Measurements from ENCODE around the gene CLEC16A. TPM values are rescaled to one million over a fixed set of nuclear protein-coding genes. Genes with fewer than 3 reads are reported as not detected.

The CLEC16A gene
- total RNA-seq, 1 donor from 2014 or later, result 34.6 TPM

DNA sequence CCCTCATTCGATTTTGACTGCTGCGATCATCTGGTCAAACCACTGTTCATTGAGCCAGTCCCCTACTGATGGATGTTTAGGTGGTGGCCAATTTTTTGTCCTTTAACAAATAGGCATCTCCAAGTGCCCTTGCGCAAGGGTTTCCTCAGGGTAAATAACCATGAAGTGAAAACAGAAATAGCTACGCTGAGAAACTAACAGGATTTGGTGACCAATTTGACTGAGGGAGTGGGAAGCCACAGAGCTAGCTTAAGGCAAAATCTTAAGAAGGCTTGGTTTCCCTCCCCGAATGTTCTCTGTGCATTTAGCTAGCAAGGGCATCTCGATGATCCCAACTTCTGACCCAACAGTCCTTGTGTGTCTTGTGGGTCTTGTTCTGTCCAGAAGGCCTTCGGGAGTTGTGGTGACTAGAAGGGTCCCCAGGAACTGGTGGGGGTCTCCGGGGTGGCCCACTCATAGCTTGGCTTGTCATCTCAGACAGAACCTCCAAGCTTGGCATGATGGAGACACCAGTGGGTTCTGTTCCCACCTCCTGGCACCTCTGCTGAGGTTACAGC, 194.5 kb downstream of the CLEC16A start:
- DNase-seq, result no peak
- intact Hi-C loops (cut with DNase I), result no loop called here
- Histone ChIP-seq H3K36me3 (no peaks in the 10 kb centered on the region), H3K27ac (no peak overlapping the region), H3K27me3 (ENCODE audit: low read depth) (no peaks in the 10 kb centered on the region), H3K4me1 (peaks cover 52% of the 10 kb centered on the region), H3K4me3 (no peak overlapping the region), H3K9me3 (no peaks in the 10 kb centered on the region)
- TF ChIP-seq, protein P1, sequence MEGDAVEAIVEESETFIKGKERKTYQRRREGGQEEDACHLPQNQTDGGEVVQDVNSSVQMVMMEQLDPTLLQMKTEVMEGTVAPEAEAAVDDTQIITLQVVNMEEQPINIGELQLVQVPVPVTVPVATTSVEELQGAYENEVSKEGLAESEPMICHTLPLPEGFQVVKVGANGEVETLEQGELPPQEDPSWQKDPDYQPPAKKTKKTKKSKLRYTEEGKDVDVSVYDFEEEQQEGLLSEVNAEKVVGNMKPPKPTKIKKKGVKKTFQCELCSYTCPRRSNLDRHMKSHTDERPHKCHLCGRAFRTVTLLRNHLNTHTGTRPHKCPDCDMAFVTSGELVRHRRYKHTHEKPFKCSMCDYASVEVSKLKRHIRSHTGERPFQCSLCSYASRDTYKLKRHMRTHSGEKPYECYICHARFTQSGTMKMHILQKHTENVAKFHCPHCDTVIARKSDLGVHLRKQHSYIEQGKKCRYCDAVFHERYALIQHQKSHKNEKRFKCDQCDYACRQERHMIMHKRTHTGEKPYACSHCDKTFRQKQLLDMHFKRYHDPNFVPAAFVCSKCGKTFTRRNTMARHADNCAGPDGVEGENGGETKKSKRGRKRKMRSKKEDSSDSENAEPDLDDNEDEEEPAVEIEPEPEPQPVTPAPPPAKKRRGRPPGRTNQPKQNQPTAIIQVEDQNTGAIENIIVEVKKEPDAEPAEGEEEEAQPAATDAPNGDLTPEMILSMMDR (IDR thresholded peaks at IDR 0.05), result no peak
- no peak for ATAC-seq

DNA sequence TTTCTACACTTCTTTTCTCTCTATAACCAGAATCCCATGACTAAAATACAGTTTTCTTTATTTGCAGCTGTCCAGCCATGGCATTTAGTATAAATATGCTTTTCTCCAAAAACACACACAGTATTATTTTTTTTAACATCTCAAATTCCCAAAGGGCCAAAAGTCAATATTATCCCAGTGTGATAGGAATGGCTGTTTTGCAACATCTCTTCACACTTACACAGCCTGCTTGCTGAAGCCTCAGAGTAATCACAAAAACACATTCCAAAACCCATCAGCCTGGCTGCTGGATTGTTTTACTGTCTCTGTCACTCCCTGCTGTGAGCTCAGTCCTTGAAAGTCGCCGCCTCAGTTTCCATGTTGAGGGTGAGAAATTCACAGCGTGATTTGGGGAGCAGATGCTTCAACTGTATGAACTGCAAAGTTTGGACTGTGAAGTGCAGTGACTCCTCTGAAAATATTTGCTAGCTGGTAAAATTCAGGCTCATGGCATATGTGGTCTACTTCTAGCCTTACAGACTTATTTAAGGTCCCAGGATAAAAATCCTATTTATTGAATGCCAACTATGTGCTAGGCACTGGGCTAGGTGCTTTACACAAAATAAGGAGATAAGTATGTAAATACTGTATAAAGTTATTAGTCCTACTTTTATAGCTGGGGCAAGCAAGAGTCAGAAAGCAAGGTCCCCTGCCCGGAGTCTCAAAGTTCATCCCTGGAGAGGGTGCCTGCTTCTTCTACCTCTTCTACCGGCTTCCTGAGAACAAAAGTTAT, 195.1 kb downstream of the CLEC16A start:
- H3K27me3 ChIP-seq (ENCODE audit: low read depth), result no peaks in the 10 kb centered on the region
- peaks cover 46% of the 10 kb centered on the region for H3K4me1 ChIP-seq
- DNase-seq, result no peak
- H3K27ac ChIP-seq, result no peak overlapping the region
- intact Hi-C loops (cut with DNase I), result no loop called here
- TF ChIP-seq, protein P1 (IDR thresholded peaks at IDR 0.05), result no peak
- H3K9me3 ChIP-seq, result no peaks in the 10 kb centered on the region
- no peaks in the 10 kb centered on the region for H3K36me3 ChIP-seq
- H3K4me3 ChIP-seq, result no peak overlapping the region
- no peak for ATAC-seq

DNA sequence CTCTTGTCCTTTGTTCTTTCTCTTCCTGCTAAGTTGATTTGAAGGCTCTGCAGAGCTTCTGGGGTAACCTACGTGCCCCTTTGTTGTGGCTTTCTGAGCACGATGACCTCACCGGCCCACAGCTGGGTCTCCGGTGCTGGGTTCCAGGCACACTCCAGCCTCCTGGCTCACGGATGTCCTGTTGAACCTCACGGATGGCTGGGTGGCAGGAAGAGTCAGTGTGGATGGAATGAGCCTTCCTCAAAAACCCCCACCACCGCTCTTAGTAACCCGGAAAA, 195.7 kb downstream of the CLEC16A start:
- H3K4me1 ChIP-seq, result peaks cover 40% of the 10 kb centered on the region
- no peak for DNase-seq
- intact Hi-C loops (cut with DNase I), result no loop called here
- TF ChIP-seq, protein P1 (IDR thresholded peaks at IDR 0.05), result no peak
- H3K27me3 ChIP-seq (ENCODE audit: low read depth), result no peaks in the 10 kb centered on the region
- H3K9me3 ChIP-seq, result no peaks in the 10 kb centered on the region
- no peak overlapping the region for H3K27ac ChIP-seq
- no peak for ATAC-seq
- H3K36me3 ChIP-seq, result no peaks in the 10 kb centered on the region
- H3K4me3 ChIP-seq, result no peak overlapping the region

DNA sequence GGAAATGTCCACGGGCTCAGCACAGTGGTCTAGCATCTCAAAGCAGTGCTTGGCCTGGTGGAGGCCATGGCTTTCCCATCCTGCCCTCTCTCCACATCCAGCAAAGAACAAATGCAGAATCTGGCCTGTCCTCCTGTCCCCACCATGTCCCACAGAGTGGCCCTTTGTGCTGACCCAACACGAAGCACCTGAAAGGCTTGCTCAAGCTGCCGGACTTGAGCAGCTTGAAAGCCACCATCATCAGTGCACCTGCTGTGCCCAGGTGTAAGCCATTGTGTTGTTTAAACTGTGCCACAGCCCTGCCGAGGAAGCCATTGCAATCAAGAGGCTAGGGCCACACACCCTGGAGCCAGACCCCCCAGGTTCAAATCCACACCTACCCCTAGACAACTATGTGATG, 196.1 kb downstream of the CLEC16A start:
- Histone ChIP-seq H3K4me3 (no peak overlapping the region), H3K9me3 (no peaks in the 10 kb centered on the region), H3K36me3 (no peaks in the 10 kb centered on the region), H3K4me1 (peaks cover 36% of the 10 kb centered on the region), H3K27me3 (ENCODE audit: low read depth) (no peaks in the 10 kb centered on the region), H3K27ac (no peak overlapping the region)
- DNase-seq (no peak), ATAC-seq (no peak)
- TF ChIP-seq, protein P1 (IDR thresholded peaks at IDR 0.05), result no peak
- intact Hi-C loops (cut with DNase I), result no loop called here

DNA sequence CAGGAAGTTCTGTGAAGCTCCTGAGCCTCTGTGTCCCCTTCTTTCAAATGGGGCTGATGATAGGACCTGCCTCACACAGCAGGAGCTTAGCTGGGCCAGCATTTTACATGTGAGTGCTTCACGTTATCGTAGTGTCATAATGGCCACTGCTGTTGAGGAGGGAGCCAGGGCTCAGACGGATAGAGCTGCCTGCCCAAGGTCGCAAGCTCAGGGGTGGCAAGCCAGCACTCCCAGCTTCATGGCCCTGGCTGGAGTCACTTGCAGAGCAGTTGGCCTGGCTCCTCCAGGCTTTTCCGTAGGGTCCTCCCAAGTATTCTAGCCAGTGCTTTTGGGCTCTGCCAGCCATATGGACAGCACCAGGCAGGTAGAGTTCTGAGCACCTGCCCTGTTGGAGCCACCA, 196.5 kb downstream of the CLEC16A start:
- no peaks in the 10 kb centered on the region for H3K27me3 ChIP-seq (ENCODE audit: low read depth)
- no peak overlapping the region for H3K27ac ChIP-seq
- peaks cover 32% of the 10 kb centered on the region for H3K4me1 ChIP-seq
- ATAC-seq (no peak), DNase-seq (no peak)
- H3K36me3 ChIP-seq, result no peaks in the 10 kb centered on the region
- intact Hi-C loops (cut with DNase I), result no loop called here
- H3K9me3 ChIP-seq, result no peaks in the 10 kb centered on the region
- TF ChIP-seq, protein P1 (IDR thresholded peaks at IDR 0.05), result no peak
- H3K4me3 ChIP-seq, result no peak overlapping the region

Measured in lower lobe of right lung (tissue), 2 donors.